Cardiac fibroblast (primary cell): ENCODE data around the gene PPRC1.

Experiments used
- DNase-seq, 2 donors: peaks; one replicate each; pipeline versions ENCODE4 v3.0.0 to v3.0.0-alpha.2; 2010; ENCODE audit warnings: low read depth in 2 of 2
- H3K4me3 ChIP-seq, 2 donors: replicated peaks in 1 of 2; 1 replicate in 1 of 2; 2 replicates in 1 of 2; pipeline ENCODE4 v1.5.1; 2011; ENCODE audit warnings: low read depth in 2 of 2, low read length in 2 of 2, mild to moderate bottlenecking in 2 of 2, moderate library complexity in 1 of 2
- TF ChIP-seq, protein P1 (sequence below): IDR thresholded peaks from one replicate; pipeline ENCODE4 v1.5.1; 2011; ENCODE audit warnings: low read depth, mild to moderate bottlenecking, low read length, inconsistent platforms

Gene PPRC1

DNA sequence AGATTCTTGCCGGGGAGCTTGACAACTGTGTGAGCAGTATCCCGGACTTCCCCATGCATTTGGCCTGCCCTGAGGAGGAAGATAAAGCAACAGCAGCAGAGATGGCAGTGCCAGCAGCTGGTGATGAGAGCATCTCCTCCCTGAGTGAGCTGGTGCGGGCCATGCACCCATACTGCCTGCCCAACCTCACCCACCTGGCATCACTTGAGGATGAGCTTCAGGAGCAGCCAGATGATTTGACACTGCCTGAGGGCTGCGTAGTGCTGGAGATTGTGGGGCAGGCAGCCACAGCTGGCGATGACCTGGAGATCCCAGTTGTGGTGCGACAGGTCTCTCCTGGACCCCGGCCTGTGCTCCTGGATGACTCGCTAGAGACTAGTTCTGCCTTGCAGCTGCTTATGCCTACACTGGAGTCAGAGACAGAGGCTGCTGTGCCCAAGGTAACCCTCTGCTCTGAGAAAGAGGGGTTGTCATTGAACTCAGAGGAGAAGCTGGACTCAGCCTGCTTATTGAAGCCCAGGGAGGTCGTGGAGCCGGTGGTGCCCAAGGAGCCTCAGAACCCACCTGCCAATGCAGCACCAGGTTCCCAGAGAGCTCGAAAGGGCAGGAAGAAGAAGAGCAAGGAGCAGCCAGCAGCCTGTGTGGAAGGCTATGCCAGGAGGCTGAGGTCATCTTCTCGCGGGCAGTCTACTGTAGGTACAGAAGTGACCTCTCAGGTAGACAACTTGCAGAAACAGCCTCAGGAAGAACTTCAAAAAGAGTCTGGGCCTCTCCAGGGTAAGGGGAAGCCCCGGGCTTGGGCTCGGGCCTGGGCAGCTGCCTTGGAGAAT, 6.7 kb downstream of the PPRC1 start:
- TF ChIP-seq, protein P1, sequence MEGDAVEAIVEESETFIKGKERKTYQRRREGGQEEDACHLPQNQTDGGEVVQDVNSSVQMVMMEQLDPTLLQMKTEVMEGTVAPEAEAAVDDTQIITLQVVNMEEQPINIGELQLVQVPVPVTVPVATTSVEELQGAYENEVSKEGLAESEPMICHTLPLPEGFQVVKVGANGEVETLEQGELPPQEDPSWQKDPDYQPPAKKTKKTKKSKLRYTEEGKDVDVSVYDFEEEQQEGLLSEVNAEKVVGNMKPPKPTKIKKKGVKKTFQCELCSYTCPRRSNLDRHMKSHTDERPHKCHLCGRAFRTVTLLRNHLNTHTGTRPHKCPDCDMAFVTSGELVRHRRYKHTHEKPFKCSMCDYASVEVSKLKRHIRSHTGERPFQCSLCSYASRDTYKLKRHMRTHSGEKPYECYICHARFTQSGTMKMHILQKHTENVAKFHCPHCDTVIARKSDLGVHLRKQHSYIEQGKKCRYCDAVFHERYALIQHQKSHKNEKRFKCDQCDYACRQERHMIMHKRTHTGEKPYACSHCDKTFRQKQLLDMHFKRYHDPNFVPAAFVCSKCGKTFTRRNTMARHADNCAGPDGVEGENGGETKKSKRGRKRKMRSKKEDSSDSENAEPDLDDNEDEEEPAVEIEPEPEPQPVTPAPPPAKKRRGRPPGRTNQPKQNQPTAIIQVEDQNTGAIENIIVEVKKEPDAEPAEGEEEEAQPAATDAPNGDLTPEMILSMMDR, result no peak
- H3K4me3 ChIP-seq, result no peak overlapping the region
- no peak for DNase-seq

DNA sequence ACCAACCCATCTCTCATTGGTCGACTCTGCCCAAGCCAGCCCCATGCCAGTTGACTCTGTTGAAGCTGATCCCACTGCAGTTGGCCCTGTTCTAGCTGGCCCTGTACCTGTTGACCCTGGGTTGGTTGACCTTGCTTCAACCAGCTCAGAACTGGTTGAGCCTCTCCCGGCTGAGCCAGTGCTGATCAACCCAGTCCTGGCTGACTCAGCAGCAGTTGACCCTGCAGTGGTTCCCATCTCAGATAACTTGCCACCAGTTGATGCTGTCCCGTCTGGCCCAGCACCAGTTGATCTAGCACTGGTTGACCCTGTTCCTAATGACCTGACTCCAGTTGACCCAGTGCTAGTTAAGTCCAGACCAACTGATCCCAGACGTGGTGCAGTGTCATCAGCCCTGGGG, 7.4 kb downstream of the PPRC1 start:
- DNase-seq, result no peak
- TF ChIP-seq, protein P1, result no peak
- H3K4me3 ChIP-seq, result no peak overlapping the region

DNA sequence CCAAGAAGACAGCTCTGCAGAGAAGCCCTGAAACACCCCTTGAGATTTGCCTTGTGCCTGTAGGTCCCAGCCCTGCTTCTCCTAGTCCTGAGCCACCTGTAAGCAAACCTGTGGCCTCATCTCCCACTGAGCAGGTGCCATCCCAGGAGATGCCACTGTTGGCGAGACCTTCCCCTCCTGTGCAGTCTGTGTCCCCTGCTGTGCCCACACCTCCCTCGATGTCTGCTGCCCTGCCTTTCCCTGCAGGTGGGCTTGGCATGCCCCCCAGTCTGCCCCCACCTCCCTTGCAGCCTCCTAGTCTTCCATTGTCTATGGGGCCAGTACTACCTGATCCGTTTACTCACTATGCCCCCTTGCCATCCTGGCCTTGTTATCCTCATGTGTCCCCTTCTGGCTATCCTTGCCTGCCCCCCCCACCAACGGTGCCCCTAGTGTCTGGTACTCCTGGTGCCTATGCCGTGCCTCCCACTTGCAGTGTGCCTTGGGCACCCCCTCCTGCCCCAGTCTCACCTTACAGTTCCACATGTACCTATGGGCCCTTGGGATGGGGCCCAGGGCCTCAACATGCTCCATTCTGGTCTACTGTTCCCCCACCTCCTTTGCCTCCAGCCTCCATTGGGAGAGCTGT, 8.2 kb downstream of the PPRC1 start:
- no peak overlapping the region for H3K4me3 ChIP-seq
- TF ChIP-seq, protein P1, result no peak
- DNase-seq, result no peak

DNA sequence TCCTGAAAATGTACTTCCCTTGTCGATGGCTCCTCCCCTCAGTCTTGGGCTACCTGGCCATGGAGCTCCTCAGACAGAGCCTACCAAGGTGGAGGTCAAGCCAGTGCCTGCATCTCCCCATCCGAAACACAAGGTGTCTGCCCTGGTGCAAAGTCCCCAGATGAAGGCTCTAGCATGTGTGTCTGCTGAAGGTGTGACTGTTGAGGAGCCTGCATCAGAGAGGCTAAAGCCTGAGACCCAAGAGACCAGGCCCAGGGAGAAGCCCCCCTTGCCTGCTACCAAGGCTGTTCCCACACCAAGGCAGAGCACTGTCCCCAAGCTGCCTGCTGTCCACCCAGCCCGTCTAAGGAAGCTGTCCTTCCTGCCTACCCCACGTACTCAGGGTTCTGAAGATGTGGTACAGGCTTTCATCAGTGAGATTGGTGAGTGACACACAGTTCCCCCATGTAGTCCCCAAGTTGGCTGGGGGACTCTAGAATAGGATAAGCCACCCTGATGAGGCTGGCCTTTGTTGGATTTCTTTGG, 8.8 kb downstream of the PPRC1 start:
- TF ChIP-seq, protein P1, result no peak
- no peak for DNase-seq
- no peak overlapping the region for H3K4me3 ChIP-seq

DNA sequence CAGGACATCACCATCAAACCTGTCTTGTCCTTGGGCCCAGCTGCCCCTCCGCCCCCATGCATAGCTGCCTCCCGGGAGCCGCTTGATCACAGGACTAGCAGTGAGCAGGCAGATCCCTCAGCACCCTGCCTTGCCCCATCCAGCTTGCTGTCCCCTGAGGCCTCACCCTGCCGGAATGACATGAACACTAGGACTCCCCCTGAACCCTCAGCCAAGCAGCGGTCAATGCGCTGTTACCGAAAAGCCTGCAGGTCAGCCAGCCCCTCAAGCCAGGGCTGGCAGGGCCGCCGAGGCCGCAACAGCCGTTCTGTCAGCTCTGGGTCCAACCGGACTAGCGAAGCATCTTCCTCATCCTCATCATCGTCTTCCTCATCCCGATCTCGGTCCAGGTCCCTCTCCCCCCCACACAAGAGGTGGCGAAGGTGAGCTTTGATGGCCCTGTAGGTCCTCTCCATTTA, 14.2 kb downstream of the PPRC1 start:
- DNase-seq, result no peak
- TF ChIP-seq, protein P1, result no peak
- H3K4me3 ChIP-seq, result no peak overlapping the region

DNA sequence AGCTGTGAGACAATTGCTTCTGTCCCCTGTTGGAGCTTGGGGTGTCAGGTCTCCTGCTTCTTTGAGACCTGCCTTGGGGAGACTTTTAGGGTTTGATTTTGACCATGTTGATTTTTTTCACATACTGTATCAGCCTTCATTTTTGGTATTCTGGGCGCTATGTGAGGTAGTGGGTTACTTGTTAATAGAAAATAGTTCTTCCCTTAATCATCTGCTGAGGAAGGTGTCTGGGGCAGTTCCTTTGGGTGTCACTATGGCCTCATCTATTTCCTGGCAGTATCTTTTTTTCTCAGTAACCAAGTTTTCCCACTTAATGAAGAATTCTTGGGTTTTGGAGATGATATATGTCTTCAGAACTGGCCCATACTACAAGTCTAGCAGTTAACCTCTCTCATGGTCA, 14.7 kb downstream of the PPRC1 start:
- no peak for DNase-seq
- no peak overlapping the region for H3K4me3 ChIP-seq
- TF ChIP-seq, protein P1, result no peak
